SK-N-SH (cell line): Measurements from ENCODE around the gene CCNA2.

Experiments
- CTCF ChIP-seq: fragments of 200-600 bp; sonication (generic); IDR thresholded peaks from 2 replicates; pipeline ENCODE4 v1.6.1; 2017; ENCODE audit warnings: antibody characterized with exemption, mild to moderate bottlenecking, moderate library complexity
- ELF1 ChIP-seq: IDR thresholded peaks from 2 replicates; pipeline ENCODE4 v1.4.0; 2012
- EP300 ChIP-seq, 2 experiments: IDR thresholded peaks; 2 replicates each; pipeline versions ENCODE4 v1.4.0 to v1.6.1; 2012; ENCODE audit warnings: borderline replicate concordance in 1 of 2, low read depth in 1 of 2, low read length in 1 of 2
- EZH2phosphoT487 ChIP-seq: fragments of 200-600 bp; sonication (generic); IDR thresholded peaks from 2 replicates; pipeline ENCODE4 v1.6.1; 2017; ENCODE audit warnings: low read depth, mixed run types, mild to moderate bottlenecking, antibody characterized with exemption, moderate library complexity, borderline replicate concordance
- FOXM1 ChIP-seq: IDR thresholded peaks from 2 replicates; pipeline ENCODE4 v1.4.0; 2012; ENCODE audit warnings: low read depth, mild to moderate bottlenecking
- GABPA ChIP-seq: IDR thresholded peaks from 2 replicates; pipeline ENCODE4 v1.4.0; 2012; ENCODE audit warnings: low read depth, mild to moderate bottlenecking
- MXI1 ChIP-seq: IDR thresholded peaks from 2 replicates; pipeline ENCODE4 v1.6.1; 2012; ENCODE audit warnings: mild to moderate bottlenecking, low read depth, low read length, improper control_type of control experiment
- POLR2AphosphoS5 ChIP-seq: IDR thresholded peaks from 2 replicates; pipeline ENCODE4 v1.6.1; 2012; ENCODE audit warnings: low read depth, low read length
- REST ChIP-seq: IDR thresholded peaks from 2 replicates; pipeline ENCODE4 v1.6.1; 2012; ENCODE audit warnings: mild to moderate bottlenecking, low read depth, low read length, moderate library complexity
- YY1 ChIP-seq: IDR thresholded peaks from 2 replicates; pipeline ENCODE4 v1.4.0; 2012; ENCODE audit warnings: low read depth, mild to moderate bottlenecking
- ZBTB33 ChIP-seq: IDR thresholded peaks from 2 replicates; pipeline ENCODE4 v1.4.0; 2012; ENCODE audit warnings: low read depth, borderline replicate concordance

- TF ChIP-seq YY1 (no peak), CTCF (no peak), FOXM1 (no peak), EP300 (IDR thresholded peaks at IDR 0.05; ENCODE audit: borderline replicate concordance in 1 of 2, low read depth in 1 of 2, low read length in 1 of 2) (no peak), GABPA (no peak), POLR2AphosphoS5 (no peak), REST (no peak), MXI1 (no peak), ZBTB33 (no peak), EZH2phosphoT487 (no peak), ELF1 (no peak)
These were observed 24.4 kb downstream of the CCNA2 start for GRCh38 chr4:121799208-121799823.
